HepG2 (cell line): Measurements from ENCODE around the gene PPP1R9B. TPM values are rescaled to one million over a fixed set of nuclear protein-coding genes. Genes with fewer than 3 reads are reported as not detected.

Experiments
- EHMT2 ChIP-seq: fragments of 200-600 bp; sonication (generic); IDR thresholded peaks from 2 replicates; pipeline ENCODE4 v1.7.0; 2017; ENCODE audit warnings: antibody characterized with exemption, low read depth, low read length, borderline replicate concordance
- HDAC2 ChIP-seq: sonication (generic); formaldehyde crosslinking; IDR thresholded peaks from 2 replicates; pipeline ENCODE4 v1.4.0; 2020; ENCODE audit warnings: missing genetic modification reagents
- IKZF5 ChIP-seq: IDR thresholded peaks from 2 replicates; pipeline ENCODE4 v1.6.1; 2018; ENCODE audit warnings: missing genetic modification reagents, mild to moderate bottlenecking, missing compliant biosample characterization
- ISL2 ChIP-seq: sonication (generic); formaldehyde crosslinking; IDR thresholded peaks from 2 replicates; pipeline ENCODE4 v1.5.0; 2020; ENCODE audit warnings: missing genetic modification reagents
- PHF5A ChIP-seq: IDR thresholded peaks from one replicate; pipeline ENCODE4 v1.6.1; 2018; ENCODE audit warnings: low read depth, missing genetic modification reagents; ENCODE audit not compliant: unreplicated experiment
- TBP ChIP-seq: sonication (generic); formaldehyde crosslinking; IDR thresholded peaks from 2 replicates; pipeline ENCODE4 v1.5.0; 2020; ENCODE audit warnings: missing genetic modification reagents
- ZMYM4 ChIP-seq: sonication (generic); formaldehyde crosslinking; IDR thresholded peaks from 2 replicates; pipeline ENCODE4 v1.8.1; 2023; ENCODE audit warnings: mild to moderate bottlenecking, missing genetic modification reagents
- ZNF17 ChIP-seq: sonication (generic); formaldehyde crosslinking; IDR thresholded peaks from 2 replicates; pipeline ENCODE4 v1.5.0; 2020; ENCODE audit warnings: mild to moderate bottlenecking, missing genetic modification reagents
- ZNF232 ChIP-seq: sonication (generic); formaldehyde crosslinking; IDR thresholded peaks from 2 replicates; pipeline ENCODE4 v1.4.0; 2020; ENCODE audit warnings: missing genetic modification reagents, borderline replicate concordance
- ZNF263 ChIP-seq: sonication (generic); formaldehyde crosslinking; IDR thresholded peaks from 2 replicates; pipeline ENCODE4 v1.4.0; 2020; ENCODE audit warnings: missing genetic modification reagents
- ZNF552 ChIP-seq: sonication (generic); formaldehyde crosslinking; IDR thresholded peaks from 2 replicates; pipeline ENCODE4 v1.9.0; 2022; ENCODE audit warnings: missing genetic modification reagents, mild to moderate bottlenecking, borderline replicate concordance
- ZNF775 ChIP-seq: sonication (generic); formaldehyde crosslinking; IDR thresholded peaks from 2 replicates; pipeline ENCODE4 v1.4.0; 2020; ENCODE audit warnings: missing genetic modification reagents, mild to moderate bottlenecking, moderate library complexity, borderline replicate concordance
- polyA plus RNA-seq, 8 experiments: library from polyadenylated mRNA; depleted of rRNA in 3 of 8; stranded (reverse) in 7 of 8; unstranded in 1 of 8; fragments of >200 nt; fragmentation: Illumina TruSeq in 4 of 8; extraction: Trizol in 4 of 8; gene quantifications; 2 replicates each; pipeline versions ENCODE4 v1.2.1 to v1.2.3, GENCODE V29; 2011 to 2016; ENCODE audit warnings: low read depth in 4 of 8, missing spikeins in 1 of 8, mixed read lengths in 1 of 8; ENCODE audit not compliant: insufficient read depth in 1 of 8
- total RNA-seq, 5 experiments: library from RNA; depleted of rRNA; stranded (reverse); fragments of >200 nt; fragmentation: Illumina TruSeq; extraction: Trizol; gene quantifications; 2 replicates each; pipeline ENCODE4 v1.2.3, GENCODE V29; 2016; ENCODE audit warnings: low read depth in 1 of 5
- TF ChIP-seq, protein P1 (sequence below): sonication (generic); formaldehyde crosslinking; IDR thresholded peaks from 2 replicates; pipeline ENCODE4 v1.4.0; 2020; ENCODE audit warnings: missing genetic modification reagents
- TF ChIP-seq, protein P2 (sequence below): IDR thresholded peaks from 2 replicates; pipeline ENCODE4 v1.6.1; 2016; ENCODE audit warnings: control low read depth
- TF ChIP-seq, protein P3 (sequence below): sonication (generic); formaldehyde crosslinking; IDR thresholded peaks from 2 replicates; pipeline ENCODE4 v1.4.0; 2020; ENCODE audit warnings: missing genetic modification reagents

The PPP1R9B gene
- total and polyA plus RNA-seq, 2 of the 13 experiments (the other 11 are each of a cell fraction or from before 2014, with no cell fraction given): 9.4 to 15.8 TPM

- TF ChIP-seq, protein P1, sequence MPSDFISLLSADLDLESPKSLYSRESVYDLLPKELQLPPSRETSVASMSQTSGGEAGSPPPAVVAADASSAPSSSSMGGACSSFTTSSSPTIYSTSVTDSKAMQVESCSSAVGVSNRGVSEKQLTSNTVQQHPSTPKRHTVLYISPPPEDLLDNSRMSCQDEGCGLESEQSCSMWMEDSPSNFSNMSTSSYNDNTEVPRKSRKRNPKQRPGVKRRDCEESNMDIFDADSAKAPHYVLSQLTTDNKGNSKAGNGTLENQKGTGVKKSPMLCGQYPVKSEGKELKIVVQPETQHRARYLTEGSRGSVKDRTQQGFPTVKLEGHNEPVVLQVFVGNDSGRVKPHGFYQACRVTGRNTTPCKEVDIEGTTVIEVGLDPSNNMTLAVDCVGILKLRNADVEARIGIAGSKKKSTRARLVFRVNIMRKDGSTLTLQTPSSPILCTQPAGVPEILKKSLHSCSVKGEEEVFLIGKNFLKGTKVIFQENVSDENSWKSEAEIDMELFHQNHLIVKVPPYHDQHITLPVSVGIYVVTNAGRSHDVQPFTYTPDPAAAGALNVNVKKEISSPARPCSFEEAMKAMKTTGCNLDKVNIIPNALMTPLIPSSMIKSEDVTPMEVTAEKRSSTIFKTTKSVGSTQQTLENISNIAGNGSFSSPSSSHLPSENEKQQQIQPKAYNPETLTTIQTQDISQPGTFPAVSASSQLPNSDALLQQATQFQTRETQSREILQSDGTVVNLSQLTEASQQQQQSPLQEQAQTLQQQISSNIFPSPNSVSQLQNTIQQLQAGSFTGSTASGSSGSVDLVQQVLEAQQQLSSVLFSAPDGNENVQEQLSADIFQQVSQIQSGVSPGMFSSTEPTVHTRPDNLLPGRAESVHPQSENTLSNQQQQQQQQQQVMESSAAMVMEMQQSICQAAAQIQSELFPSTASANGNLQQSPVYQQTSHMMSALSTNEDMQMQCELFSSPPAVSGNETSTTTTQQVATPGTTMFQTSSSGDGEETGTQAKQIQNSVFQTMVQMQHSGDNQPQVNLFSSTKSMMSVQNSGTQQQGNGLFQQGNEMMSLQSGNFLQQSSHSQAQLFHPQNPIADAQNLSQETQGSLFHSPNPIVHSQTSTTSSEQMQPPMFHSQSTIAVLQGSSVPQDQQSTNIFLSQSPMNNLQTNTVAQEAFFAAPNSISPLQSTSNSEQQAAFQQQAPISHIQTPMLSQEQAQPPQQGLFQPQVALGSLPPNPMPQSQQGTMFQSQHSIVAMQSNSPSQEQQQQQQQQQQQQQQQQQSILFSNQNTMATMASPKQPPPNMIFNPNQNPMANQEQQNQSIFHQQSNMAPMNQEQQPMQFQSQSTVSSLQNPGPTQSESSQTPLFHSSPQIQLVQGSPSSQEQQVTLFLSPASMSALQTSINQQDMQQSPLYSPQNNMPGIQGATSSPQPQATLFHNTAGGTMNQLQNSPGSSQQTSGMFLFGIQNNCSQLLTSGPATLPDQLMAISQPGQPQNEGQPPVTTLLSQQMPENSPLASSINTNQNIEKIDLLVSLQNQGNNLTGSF: peak; percentile 85
- TF ChIP-seq PHF5A (CRISPR knock-in tag) (no peak), ZNF552 (CRISPR knock-in tag) (no peak), ZNF263 (CRISPR knock-in tag) (peak; percentile 58; the same call in 1 of the 2 replicates), ZNF232 (no peak), ZNF17 (CRISPR knock-in tag) (no peak), ZNF775 (CRISPR knock-in tag) (no peak), IKZF5 (0 out of 2 replicates have a peak, but pooled peaks have one; percentile 4), ISL2 (CRISPR knock-in tag) (no peak), HDAC2 (CRISPR knock-in tag) (no peak; the same call in 1 of the 2 replicates), TBP (CRISPR knock-in tag) (no peak), EHMT2 (no peak), ZMYM4 (CRISPR knock-in tag) (0 out of 2 replicates have a peak, but pooled peaks have one; percentile 17)
- TF ChIP-seq, protein P2, sequence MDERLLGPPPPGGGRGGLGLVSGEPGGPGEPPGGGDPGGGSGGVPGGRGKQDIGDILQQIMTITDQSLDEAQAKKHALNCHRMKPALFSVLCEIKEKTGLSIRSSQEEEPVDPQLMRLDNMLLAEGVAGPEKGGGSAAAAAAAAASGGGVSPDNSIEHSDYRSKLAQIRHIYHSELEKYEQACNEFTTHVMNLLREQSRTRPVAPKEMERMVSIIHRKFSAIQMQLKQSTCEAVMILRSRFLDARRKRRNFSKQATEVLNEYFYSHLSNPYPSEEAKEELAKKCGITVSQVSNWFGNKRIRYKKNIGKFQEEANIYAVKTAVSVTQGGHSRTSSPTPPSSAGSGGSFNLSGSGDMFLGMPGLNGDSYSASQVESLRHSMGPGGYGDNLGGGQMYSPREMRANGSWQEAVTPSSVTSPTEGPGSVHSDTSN (CRISPR knock-in tag): no peak
- TF ChIP-seq, protein P3, sequence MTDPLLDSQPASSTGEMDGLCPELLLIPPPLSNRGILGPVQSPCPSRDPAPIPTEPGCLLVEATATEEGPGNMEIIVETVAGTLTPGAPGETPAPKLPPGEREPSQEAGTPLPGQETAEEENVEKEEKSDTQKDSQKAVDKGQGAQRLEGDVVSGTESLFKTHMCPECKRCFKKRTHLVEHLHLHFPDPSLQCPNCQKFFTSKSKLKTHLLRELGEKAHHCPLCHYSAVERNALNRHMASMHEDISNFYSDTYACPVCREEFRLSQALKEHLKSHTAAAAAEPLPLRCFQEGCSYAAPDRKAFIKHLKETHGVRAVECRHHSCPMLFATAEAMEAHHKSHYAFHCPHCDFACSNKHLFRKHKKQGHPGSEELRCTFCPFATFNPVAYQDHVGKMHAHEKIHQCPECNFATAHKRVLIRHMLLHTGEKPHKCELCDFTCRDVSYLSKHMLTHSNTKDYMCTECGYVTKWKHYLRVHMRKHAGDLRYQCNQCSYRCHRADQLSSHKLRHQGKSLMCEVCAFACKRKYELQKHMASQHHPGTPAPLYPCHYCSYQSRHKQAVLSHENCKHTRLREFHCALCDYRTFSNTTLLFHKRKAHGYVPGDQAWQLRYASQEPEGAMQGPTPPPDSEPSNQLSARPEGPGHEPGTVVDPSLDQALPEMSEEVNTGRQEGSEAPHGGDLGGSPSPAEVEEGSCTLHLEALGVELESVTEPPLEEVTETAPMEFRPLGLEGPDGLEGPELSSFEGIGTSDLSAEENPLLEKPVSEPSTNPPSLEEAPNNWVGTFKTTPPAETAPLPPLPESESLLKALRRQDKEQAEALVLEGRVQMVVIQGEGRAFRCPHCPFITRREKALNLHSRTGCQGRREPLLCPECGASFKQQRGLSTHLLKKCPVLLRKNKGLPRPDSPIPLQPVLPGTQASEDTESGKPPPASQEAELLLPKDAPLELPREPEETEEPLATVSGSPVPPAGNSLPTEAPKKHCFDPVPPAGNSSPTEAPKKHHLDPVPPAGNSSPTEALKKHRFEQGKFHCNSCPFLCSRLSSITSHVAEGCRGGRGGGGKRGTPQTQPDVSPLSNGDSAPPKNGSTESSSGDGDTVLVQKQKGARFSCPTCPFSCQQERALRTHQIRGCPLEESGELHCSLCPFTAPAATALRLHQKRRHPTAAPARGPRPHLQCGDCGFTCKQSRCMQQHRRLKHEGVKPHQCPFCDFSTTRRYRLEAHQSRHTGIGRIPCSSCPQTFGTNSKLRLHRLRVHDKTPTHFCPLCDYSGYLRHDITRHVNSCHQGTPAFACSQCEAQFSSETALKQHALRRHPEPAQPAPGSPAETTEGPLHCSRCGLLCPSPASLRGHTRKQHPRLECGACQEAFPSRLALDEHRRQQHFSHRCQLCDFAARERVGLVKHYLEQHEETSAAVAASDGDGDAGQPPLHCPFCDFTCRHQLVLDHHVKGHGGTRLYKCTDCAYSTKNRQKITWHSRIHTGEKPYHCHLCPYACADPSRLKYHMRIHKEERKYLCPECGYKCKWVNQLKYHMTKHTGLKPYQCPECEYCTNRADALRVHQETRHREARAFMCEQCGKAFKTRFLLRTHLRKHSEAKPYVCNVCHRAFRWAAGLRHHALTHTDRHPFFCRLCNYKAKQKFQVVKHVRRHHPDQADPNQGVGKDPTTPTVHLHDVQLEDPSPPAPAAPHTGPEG: no peak; the same call in 1 of the 2 replicates
Measured at GRCh38 chr17:50149417-50150353, 792 bp downstream of the PPP1R9B start (continued).
